HEK293 (cell line): Measurements from ENCODE around the gene LRRC72.

Experiments used
- CTCF ChIA-PET: fragments of 350-600 bp; formaldehyde crosslinking; extraction: SDS; loops from one replicate; lab custom pipeline; 2021; ENCODE audit warnings: antibody characterized with exemption; lab: Yijun Ruan, JAX
- POLR2A ChIA-PET: fragments of 300-600 bp; formaldehyde crosslinking; extraction: SDS; loops from one replicate; lab custom pipeline; 2020; ENCODE audit warnings: antibody characterized with exemption, inconsistent platforms; lab: Yijun Ruan, JAX
- H3K27ac ChIP-seq: fragments of 200-500 bp; sonication (Bioruptor generic); 2 replicates; pipeline ENCODE4 v1.5.1; 2014; ENCODE audit warnings: low read depth, low read length, control low read depth, inconsistent platforms; ENCODE audit errors: extremely low read depth
- H3K36me3 ChIP-seq, 2 experiments: fragments of 200-500 bp in 1 of 2; sonication (Bioruptor generic) in 1 of 2; 1 replicate in 1 of 2; 2 replicates in 1 of 2; pipeline ENCODE4 v1.5.1; 2014 to 2017; ENCODE audit warnings: inconsistent platforms in 2 of 2, low read length in 2 of 2; ENCODE audit not compliant: control insufficient read depth in 2 of 2, insufficient read depth in 1 of 2
- H3K4me1 ChIP-seq: fragments of 200-500 bp; sonication (Bioruptor generic); 2 replicates; pipeline ENCODE4 v1.5.1; 2014; ENCODE audit warnings: mild to moderate bottlenecking, low read length, inconsistent platforms; ENCODE audit not compliant: control insufficient read depth, insufficient read depth
- H3K4me3 ChIP-seq: 2 replicates; pipeline ENCODE4 v1.5.1; 2011; ENCODE audit warnings: low read depth, mild to moderate bottlenecking, control low read depth, low read length, moderate library complexity
- H3K9me3 ChIP-seq: fragments of 200-500 bp; sonication (Bioruptor generic); 2 replicates; pipeline ENCODE4 v1.5.1; 2014; ENCODE audit warnings: low read depth, low read length, inconsistent platforms; ENCODE audit not compliant: control insufficient read depth, insufficient read depth
- GLIS1 ChIP-seq: fragments of 450-650 bp; formaldehyde crosslinking; IDR thresholded peaks from 2 replicates; pipeline ENCODE4 v1.5.1; 2016; ENCODE audit warnings: missing biosample characterization, missing genetic modification characterization
- HOXC10 ChIP-seq: sonication (generic); formaldehyde crosslinking; IDR thresholded peaks from 2 replicates; pipeline ENCODE4 v1.8.1; 2023; ENCODE audit warnings: mild to moderate bottlenecking, missing genetic modification reagents
- KLF10 ChIP-seq: fragments of 450-650 bp; IDR thresholded peaks from 2 replicates; pipeline ENCODE4 v1.5.1; 2018; ENCODE audit warnings: missing biosample characterization, mild to moderate bottlenecking, missing genetic modification characterization
- MZF1 ChIP-seq: fragments of 450-650 bp; formaldehyde crosslinking; IDR thresholded peaks from 2 replicates; pipeline ENCODE4 v1.5.1; 2017; ENCODE audit warnings: missing biosample characterization, missing genetic modification characterization, borderline replicate concordance
- TRIM28 ChIP-seq: IDR thresholded peaks from 2 replicates; pipeline ENCODE4 v1.6.1; 2011; ENCODE audit warnings: low read length, control low read depth, borderline replicate concordance
- ZBTB7A ChIP-seq: fragments of 450-650 bp; formaldehyde crosslinking; IDR thresholded peaks from 2 replicates; pipeline ENCODE4 v1.5.1; 2016; ENCODE audit warnings: low read depth, missing biosample characterization, missing genetic modification characterization
- ZNF133 ChIP-seq: fragments of 450-650 bp; formaldehyde crosslinking; IDR thresholded peaks from 2 replicates; pipeline ENCODE4 v1.5.1; 2016; ENCODE audit warnings: missing biosample characterization, missing genetic modification characterization
- ZNF146 ChIP-seq: fragments of 450-650 bp; formaldehyde crosslinking; IDR thresholded peaks from 2 replicates; pipeline ENCODE4 v1.5.1; 2016; ENCODE audit warnings: missing biosample characterization, missing genetic modification characterization
- ZNF174 ChIP-seq: fragments of 450-650 bp; formaldehyde crosslinking; IDR thresholded peaks from 2 replicates; pipeline ENCODE4 v1.5.0; 2017; ENCODE audit warnings: missing biosample characterization, mild to moderate bottlenecking, missing genetic modification characterization
- ZNF175 ChIP-seq: fragments of 450-650 bp; formaldehyde crosslinking; IDR thresholded peaks from 2 replicates; pipeline ENCODE4 v1.5.1; 2016; ENCODE audit warnings: missing biosample characterization, missing genetic modification characterization
- ZNF311 ChIP-seq: fragments of 450-650 bp; formaldehyde crosslinking; IDR thresholded peaks from 2 replicates; pipeline ENCODE4 v1.5.1; 2017; ENCODE audit warnings: missing biosample characterization, missing genetic modification characterization, borderline replicate concordance
- ZNF335 ChIP-seq: fragments of 450-650 bp; formaldehyde crosslinking; conservative IDR thresholded peaks from 2 replicates; pipeline ENCODE4 v1.5.1; 2016; ENCODE audit warnings: missing biosample characterization, missing genetic modification characterization
- ZNF521 ChIP-seq: fragments of 450-650 bp; formaldehyde crosslinking; IDR thresholded peaks from 2 replicates; pipeline ENCODE4 v1.5.1; 2017; ENCODE audit warnings: missing biosample characterization, mild to moderate bottlenecking, missing genetic modification characterization
- ZNF529 ChIP-seq: fragments of 450-650 bp; formaldehyde crosslinking; IDR thresholded peaks from 2 replicates; pipeline ENCODE4 v1.5.1; 2017; ENCODE audit warnings: missing genetic modification characterization, missing biosample characterization; ENCODE audit not compliant: insufficient replicate concordance
- ZNF555 ChIP-seq: fragments of 450-650 bp; formaldehyde crosslinking; conservative IDR thresholded peaks from 2 replicates; pipeline ENCODE4 v1.5.1; 2017; ENCODE audit warnings: missing biosample characterization, mild to moderate bottlenecking, missing genetic modification characterization, inconsistent platforms
- ZNF626 ChIP-seq: fragments of 450-650 bp; sonication (Bioruptor Pico); formaldehyde crosslinking; IDR thresholded peaks from 2 replicates; pipeline ENCODE4 v1.5.1; 2018; ENCODE audit warnings: missing biosample characterization, missing genetic modification characterization, inconsistent platforms
- ZNF664 ChIP-seq: fragments of 450-650 bp; formaldehyde crosslinking; IDR thresholded peaks from 2 replicates; pipeline ENCODE4 v1.5.1; 2016; ENCODE audit warnings: missing biosample characterization, missing genetic modification characterization
- TF ChIP-seq, protein P1 (sequence below): fragments of 450-650 bp; formaldehyde crosslinking; IDR thresholded peaks from 2 replicates; pipeline ENCODE4 v1.5.1; 2016; ENCODE audit warnings: missing biosample characterization, missing genetic modification characterization
- TF ChIP-seq, protein P2 (sequence below): fragments of 450-650 bp; formaldehyde crosslinking; IDR thresholded peaks from 2 replicates; pipeline ENCODE4 v1.5.1; 2016; ENCODE audit warnings: missing biosample characterization, missing genetic modification characterization
- TF ChIP-seq, protein P3 (sequence below): fragments of 450-650 bp; formaldehyde crosslinking; IDR thresholded peaks from 2 replicates; pipeline ENCODE4 v1.5.1; 2016; ENCODE audit warnings: missing biosample characterization, missing genetic modification characterization
- TF ChIP-seq, protein P4 (sequence below): fragments of 450-650 bp; formaldehyde crosslinking; conservative IDR thresholded peaks from 2 replicates; pipeline ENCODE4 v1.5.1; 2016; ENCODE audit warnings: low read depth, missing biosample characterization, missing genetic modification characterization
- TF ChIP-seq, protein P5 (sequence below): fragments of 450-650 bp; formaldehyde crosslinking; IDR thresholded peaks from 2 replicates; pipeline ENCODE4 v1.5.1; 2016; ENCODE audit warnings: missing biosample characterization, missing genetic modification characterization, borderline replicate concordance

The LRRC72 gene

DNA sequence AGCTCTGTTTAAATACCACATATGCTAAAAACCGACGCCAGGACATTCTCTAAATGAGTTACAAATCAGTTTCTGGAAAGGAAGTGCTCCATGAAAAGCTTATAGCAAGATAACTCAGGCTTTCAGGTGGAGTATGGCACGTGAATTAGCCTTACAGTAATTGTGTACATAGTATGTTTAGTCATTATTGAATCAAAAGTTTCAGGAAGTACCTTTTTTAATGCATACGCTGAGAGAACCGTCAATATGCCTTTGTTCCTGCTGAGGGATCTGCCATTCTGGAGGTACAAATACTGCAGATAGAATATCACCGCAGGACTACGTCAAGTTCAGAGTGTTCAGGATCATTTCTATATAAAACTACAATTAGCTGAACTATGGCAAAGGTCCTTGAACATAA, 73.2 kb downstream of the LRRC72 start (continued):
- TF ChIP-seq, protein P1, sequence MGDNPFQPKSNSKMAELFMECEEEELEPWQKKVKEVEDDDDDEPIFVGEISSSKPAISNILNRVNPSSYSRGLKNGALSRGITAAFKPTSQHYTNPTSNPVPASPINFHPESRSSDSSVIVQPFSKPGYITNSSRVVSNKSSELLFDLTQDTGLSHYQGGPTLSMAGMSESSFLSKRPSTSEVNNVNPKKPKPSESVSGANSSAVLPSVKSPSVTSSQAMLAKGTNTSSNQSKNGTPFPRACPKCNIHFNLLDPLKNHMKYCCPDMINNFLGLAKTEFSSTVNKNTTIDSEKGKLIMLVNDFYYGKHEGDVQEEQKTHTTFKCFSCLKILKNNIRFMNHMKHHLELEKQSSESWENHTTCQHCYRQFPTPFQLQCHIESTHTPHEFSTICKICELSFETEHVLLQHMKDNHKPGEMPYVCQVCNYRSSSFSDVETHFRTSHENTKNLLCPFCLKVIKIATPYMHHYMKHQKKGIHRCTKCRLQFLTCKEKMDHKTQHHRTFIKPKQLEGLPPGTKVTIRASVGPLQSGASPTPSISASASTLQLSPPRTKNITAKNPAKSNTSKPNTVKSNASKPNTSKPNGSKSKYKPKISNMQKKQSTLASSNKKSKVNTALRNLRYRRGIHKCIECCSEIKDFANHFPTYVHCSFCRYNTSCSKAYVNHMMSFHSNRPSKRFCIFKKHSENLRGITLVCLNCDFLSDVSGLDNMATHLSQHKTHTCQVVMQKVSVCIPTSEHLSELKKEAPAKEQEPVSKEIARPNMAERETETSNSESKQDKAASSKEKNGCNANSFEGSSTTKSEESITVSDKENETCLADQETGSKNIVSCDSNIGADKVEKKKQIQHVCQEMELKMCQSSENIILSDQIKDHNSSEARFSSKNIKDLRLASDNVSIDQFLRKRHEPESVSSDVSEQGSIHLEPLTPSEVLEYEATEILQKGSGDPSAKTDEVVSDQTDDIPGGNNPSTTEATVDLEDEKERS (tag by site-specific recombination): no peak
- TF ChIP-seq TRIM28 (no peak), ZNF175 (tag by site-specific recombination) (no peak), ZNF146 (tag by site-specific recombination) (no peak), GLIS1 (tag by site-specific recombination) (no peak), ZNF529 (tag by site-specific recombination) (no peak), ZBTB7A (tag by site-specific recombination) (no peak), ZNF311 (no peak)

DNA sequence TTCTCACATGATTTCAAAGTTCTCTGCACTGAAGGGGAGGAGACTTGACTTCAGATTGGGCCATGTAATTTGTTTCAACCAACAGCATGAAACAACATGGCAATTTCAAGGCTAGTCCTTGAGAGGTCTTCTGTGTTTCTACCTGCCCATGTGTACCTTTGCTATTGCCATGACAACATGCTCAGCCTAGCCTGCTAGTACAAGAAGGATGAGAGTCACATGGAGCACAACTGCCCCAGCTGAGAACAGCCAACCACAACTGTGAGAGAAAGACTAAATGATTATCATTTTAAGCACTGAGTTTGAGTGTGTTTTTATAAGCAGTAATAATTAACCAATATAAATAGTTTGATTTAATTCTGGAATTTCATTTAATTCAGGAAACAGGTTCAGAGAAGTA, 77.0 kb downstream of the LRRC72 start:
- no peak overlapping the region for H3K4me3 ChIP-seq
- TF ChIP-seq ZNF626 (tag by site-specific recombination): no peak
- TF ChIP-seq, protein P2, sequence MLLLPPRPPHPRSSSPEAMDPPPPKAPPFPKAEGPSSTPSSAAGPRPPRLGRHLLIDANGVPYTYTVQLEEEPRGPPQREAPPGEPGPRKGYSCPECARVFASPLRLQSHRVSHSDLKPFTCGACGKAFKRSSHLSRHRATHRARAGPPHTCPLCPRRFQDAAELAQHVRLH (tag by site-specific recombination): no peak
- peaks cover 24 to 56% of the 10 kb centered on the region in 2 experiments for H3K36me3 ChIP-seq
- no peak overlapping the region for H3K27ac ChIP-seq
- no peaks in the 10 kb centered on the region for H3K4me1 ChIP-seq
- POLR2A ChIA-PET: no interaction called here
- H3K9me3 ChIP-seq: no peaks in the 10 kb centered on the region
- CTCF ChIA-PET: no interaction called here

DNA sequence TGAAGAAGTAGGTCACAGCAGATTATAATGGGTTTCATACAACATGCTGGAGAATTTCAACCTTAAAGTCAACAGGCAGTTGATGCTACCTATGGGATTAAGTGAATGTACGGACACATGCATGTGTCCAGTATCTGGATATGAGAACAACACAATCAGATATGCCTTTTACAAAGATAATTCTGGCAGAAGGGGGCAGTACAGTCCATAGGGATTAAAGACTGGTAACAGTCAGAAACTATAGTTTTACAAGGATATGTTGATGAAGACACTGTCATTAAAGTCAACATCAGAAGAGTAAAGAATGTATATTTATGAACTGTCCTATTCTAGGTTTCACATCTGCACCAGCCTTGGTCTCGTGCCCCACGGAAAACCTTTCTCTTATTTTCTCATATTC, 77.4 kb downstream of the LRRC72 start:
- H3K27ac ChIP-seq: no peak overlapping the region
- CTCF ChIA-PET: no interaction called here
- TF ChIP-seq MZF1 (tag by site-specific recombination): no peak
- TF ChIP-seq HOXC10: no peak
- TF ChIP-seq, protein P3, sequence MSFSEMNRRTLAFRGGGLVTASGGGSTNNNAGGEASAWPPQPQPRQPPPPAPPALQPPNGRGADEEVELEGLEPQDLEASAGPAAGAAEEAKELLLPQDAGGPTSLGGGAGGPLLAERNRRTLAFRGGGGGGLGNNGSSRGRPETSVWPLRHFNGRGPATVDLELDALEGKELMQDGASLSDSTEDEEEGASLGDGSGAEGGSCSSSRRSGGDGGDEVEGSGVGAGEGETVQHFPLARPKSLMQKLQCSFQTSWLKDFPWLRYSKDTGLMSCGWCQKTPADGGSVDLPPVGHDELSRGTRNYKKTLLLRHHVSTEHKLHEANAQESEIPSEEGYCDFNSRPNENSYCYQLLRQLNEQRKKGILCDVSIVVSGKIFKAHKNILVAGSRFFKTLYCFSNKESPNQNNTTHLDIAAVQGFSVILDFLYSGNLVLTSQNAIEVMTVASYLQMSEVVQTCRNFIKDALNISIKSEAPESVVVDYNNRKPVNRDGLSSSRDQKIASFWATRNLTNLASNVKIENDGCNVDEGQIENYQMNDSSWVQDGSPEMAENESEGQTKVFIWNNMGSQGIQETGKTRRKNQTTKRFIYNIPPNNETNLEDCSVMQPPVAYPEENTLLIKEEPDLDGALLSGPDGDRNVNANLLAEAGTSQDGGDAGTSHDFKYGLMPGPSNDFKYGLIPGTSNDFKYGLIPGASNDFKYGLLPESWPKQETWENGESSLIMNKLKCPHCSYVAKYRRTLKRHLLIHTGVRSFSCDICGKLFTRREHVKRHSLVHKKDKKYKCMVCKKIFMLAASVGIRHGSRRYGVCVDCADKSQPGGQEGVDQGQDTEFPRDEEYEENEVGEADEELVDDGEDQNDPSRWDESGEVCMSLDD: no peak
- no peak for TF ChIP-seq ZNF521
- TF ChIP-seq ZNF335 (tag by site-specific recombination): no peak
- TF ChIP-seq KLF10 (tag by site-specific recombination): no peak
- TF ChIP-seq ZNF133: no peak
- TF ChIP-seq, protein P4, sequence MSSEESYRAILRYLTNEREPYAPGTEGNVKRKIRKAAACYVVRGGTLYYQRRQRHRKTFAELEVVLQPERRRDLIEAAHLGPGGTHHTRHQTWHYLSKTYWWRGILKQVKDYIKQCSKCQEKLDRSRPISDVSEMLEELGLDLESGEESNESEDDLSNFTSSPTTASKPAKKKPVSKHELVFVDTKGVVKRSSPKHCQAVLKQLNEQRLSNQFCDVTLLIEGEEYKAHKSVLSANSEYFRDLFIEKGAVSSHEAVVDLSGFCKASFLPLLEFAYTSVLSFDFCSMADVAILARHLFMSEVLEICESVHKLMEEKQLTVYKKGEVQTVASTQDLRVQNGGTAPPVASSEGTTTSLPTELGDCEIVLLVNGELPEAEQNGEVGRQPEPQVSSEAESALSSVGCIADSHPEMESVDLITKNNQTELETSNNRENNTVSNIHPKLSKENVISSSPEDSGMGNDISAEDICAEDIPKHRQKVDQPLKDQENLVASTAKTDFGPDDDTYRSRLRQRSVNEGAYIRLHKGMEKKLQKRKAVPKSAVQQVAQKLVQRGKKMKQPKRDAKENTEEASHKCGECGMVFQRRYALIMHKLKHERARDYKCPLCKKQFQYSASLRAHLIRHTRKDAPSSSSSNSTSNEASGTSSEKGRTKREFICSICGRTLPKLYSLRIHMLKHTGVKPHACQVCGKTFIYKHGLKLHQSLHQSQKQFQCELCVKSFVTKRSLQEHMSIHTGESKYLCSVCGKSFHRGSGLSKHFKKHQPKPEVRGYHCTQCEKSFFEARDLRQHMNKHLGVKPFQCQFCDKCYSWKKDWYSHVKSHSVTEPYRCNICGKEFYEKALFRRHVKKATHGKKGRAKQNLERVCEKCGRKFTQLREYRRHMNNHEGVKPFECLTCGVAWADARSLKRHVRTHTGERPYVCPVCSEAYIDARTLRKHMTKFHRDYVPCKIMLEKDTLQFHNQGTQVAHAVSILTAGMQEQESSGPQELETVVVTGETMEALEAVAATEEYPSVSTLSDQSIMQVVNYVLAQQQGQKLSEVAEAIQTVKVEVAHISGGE (tag by site-specific recombination): no peak
- no peak for TF ChIP-seq ZNF664 (tag by site-specific recombination)
- TF ChIP-seq ZNF555 (tag by site-specific recombination): no peak
- TF ChIP-seq ZNF174 (tag by site-specific recombination): no peak
- TF ChIP-seq ZNF529 (tag by site-specific recombination): no peak
- TF ChIP-seq, protein P5, sequence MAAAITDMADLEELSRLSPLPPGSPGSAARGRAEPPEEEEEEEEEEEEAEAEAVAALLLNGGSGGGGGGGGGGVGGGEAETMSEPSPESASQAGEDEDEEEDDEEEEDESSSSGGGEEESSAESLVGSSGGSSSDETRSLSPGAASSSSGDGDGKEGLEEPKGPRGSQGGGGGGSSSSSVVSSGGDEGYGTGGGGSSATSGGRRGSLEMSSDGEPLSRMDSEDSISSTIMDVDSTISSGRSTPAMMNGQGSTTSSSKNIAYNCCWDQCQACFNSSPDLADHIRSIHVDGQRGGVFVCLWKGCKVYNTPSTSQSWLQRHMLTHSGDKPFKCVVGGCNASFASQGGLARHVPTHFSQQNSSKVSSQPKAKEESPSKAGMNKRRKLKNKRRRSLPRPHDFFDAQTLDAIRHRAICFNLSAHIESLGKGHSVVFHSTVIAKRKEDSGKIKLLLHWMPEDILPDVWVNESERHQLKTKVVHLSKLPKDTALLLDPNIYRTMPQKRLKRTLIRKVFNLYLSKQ (tag by site-specific recombination): no peak
- TF ChIP-seq, all 188 proteins: peak for 0
- POLR2A ChIA-PET: no interaction called here
- no peaks in the 10 kb centered on the region for H3K9me3 ChIP-seq
- H3K36me3 ChIP-seq: peaks cover 24 to 58% of the 10 kb centered on the region in 2 experiments
- H3K4me3 ChIP-seq: no peak overlapping the region
- H3K4me1 ChIP-seq: no peaks in the 10 kb centered on the region
